GM21825 (cell line): Measurements from ENCODE around the gene FLAD1.
"Not testable (repeated sequence)": the region's sequence is repeated elsewhere in the genome, so short reads cannot be mapped to it uniquely, and the experiment has no call there.

Experiments
- ATAC-seq: cut with Tn5 transposase; IDR thresholded peaks from one replicate; pipeline ENCODE4 v1.9.1; 2021; ENCODE audit warnings: mild to moderate bottlenecking, moderate library complexity; ENCODE audit not compliant: unreplicated experiment

The FLAD1 gene

DNA sequence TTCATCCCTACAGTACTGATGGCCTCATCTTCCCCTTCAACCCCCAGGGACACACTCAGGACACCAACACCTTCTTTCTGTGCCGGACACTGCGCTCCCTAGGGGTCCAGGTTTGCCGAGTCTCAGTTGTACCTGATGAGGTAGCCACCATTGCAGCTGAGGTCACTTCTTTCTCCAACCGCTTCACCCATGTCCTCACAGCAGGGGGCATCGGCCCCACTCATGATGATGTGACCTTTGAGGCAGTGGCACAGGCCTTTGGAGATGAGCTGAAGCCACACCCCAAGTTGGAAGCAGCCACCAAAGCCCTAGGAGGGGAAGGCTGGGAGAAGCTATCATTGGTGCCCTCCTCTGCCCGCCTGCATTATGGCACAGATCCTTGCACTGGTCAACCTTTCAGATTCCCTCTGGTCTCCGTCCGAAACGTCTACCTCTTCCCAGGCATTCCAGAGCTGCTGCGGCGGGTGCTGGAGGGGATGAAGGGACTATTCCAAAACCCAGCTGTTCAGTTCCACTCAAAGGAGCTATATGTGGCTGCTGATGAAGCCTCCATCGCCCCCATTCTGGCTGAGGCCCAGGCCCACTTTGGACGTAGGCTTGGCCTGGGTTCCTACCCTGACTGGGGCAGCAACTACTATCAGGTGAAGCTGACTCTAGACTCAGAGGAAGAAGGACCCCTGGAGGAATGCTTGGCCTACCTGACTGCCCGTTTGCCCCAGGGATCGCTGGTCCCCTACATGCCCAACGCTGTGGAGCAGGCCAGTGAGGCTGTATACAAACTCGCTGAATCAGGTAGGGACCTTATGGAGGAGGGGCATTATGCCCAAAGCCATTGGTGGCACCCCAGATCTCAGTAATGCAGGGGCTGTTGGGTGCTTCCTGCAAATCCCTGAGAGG lies 5.2 kb downstream of the FLAD1 start:
- ATAC-seq: no peak

DNA sequence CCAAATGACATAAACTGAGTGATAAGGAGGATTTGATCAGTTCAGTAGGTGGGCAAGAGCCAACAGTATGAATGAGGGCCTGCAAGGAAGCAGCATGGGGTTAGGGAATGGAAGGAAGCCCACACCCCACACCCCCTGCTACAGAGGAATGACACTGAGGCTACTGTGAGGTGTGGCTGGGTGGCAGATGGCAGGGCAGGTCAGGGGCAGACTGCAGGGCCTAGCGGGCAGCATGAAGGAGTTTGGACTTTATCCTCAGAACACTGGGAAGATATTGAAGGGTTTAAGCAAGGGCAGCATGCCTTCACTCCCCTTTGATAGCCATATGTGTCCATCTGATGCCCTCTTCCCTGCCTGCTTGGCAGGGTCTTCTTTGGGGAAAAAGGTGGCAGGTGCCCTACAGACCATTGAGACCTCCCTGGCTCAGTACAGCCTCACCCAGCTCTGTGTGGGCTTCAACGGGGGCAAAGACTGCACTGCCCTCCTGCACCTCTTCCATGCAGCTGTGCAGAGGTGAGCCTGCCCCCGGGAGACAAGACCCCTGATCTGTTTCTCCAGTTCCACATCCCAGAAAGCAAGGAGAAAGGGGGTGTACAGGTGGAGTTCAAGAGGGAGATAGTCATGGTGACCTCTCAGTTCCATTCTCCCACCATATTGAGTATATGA lies 6.2 kb downstream of the FLAD1 start:
- no peak for ATAC-seq

DNA sequence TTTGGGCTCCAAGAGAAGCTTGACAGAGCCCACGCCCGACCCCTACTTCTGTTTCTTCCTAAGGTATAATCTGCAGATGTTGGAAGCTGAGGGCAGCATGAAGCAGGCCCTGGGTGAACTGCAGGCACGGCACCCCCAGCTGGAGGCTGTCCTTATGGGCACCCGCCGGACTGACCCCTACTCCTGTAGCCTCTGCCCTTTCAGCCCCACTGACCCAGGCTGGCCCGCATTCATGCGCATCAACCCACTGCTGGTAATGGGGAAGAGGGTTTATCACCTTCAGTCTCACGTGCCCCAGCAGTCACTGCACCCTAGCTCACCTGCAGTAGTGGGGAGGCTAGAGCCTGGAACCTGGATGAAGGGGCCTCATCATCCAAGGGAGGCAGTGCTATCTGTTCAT lies 7.1 kb downstream of the FLAD1 start:
- ATAC-seq: no peak

DNA sequence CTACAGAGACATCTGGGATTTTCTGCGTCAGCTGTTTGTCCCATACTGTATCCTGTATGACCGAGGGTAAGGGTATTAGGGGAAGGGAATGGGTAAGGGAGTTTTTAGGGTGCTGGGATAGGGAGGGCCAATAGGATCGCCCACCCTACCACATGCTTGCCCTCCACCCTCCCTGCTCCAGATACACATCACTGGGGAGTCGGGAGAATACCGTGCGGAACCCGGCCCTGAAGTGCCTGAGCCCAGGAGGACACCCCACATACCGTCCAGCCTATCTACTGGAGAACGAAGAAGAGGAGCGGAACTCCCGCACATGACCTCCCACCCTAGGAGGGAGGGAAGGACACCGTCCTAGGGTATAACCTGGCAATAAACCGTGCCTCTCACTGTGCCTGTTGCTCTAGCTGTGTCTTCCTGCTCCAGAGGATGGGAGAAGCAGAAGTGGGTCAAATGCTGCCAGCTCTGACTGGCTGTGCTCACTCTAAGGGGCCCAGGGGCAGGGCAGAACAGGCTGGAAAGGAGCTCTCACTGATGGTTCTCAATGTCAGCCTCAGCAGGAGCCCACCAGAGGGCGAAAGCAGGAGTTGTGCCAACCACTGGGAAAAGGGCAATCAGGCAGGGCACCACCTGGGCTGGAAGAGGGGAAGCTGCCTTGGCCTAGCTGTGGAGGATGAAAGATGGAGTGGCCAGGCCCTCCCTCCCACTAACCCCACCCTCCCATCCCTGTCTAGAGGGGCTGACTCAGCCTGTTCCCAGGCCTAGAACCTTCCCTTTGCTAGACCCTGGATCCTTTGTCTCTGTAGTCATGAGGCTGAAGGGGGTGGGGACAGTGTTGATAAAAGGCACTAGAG lies 9.8 kb downstream of the FLAD1 start:
- no peak for ATAC-seq

DNA sequence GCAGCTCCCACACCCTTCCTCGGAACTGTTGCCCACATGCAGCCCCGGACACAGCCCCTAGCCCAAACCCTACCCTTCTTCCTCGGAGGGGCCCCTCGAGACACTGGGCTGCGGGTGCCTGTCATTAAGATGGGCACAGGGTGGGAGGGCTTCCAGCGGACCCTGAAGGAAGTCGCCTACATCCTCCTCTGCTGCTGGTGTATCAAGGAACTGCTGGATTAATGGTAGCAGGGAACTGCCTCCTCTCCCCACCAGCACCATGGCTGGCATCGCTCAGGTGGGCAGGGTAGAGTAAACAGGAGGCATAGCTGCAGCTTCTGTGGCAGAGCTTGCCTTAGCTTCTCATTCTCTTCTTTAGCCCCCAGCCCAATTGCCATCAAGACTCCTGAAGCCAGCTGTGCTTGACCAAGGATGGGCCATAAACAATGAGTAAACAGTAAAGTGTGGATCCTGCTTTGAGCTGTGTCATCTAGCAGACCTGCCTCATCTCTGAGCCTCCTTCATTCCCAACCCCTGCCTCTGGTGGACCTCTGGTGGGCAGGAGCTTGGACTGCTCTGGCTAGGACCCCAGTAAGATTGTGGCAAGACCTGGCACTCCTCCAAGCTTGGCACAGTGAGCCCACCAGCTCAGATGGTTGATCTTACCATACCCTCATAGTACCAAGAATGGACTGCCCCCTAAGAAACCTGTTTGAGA lies 10.6 kb downstream of the FLAD1 start, which contains the start of gene LENEP:
LENEP (plus strand) TSS at position 15 of the 697 bp plus-strand sequence; CDS start at position 37, 22 bp downstream.
- ATAC-seq: no peak

DNA sequence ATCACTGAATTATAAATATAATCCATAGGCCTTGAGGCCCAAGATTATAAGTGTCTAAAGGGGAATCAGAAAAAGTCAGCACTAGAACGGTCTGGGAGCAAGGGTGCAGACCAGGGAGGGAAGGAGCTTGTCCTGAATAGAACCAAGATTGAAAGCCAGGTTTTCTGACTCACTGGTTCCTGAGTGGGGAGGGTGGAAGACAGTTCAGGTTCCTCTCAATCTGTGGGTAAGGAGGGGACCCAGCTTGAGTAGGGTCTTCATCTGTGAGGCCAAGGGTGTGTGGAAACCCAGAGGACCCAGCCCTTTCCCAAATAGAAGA lies 11.1 kb downstream of the FLAD1 start:
- no peak for ATAC-seq

DNA sequence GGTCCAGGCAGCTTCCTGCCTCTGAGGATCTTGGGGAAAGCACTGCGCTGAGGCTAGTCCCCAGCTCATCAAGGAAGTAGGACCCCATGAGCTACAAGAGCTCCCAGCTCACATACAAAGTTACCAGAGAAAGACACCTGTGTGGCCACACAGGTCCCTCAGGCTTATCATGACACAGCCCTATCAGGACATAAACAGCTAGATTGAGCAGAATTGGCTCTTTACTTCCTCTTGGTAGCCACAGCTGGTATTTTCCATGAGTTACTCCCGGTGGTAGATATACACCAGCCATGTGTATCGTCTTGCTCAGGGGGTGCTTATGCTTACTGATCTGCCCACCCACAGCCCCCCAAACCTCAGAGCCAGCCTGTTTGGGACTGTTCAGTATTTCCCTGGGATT lies 11.4 kb downstream of the FLAD1 start:
- no peak for ATAC-seq

DNA sequence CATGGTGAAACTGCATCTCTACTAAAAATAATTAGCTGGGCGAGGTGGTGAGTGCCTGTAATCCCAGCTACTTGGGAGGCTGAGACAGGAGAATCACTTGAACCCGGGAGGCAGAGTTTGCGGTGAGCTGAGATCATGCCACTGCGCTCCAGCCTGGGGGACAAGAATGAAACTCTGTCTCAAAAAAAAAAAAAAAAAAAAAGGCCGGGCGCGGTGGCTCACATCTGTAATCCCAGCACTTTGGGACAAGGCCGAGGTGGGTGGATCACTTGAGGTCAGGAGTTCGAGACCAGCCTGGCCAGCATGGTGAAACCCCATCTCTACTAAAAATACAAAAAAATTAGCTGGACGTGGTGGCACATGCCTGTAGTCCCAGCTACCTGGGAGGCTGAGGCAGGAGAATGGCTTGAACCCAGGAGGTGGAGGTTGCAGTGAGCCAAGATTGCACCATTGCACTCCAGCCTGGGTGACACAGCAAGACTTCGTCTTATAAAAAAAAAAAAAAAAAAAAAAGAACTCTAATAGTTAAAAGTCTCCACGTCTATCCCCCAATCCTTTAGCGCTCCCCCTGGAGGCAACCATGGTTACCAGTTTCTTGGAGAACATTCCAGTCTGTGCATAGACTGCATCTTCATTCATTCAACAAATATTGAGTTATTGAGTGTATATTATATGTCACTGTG lies 12.3 kb downstream of the FLAD1 start:
- ATAC-seq: not testable (repeated sequence)

DNA sequence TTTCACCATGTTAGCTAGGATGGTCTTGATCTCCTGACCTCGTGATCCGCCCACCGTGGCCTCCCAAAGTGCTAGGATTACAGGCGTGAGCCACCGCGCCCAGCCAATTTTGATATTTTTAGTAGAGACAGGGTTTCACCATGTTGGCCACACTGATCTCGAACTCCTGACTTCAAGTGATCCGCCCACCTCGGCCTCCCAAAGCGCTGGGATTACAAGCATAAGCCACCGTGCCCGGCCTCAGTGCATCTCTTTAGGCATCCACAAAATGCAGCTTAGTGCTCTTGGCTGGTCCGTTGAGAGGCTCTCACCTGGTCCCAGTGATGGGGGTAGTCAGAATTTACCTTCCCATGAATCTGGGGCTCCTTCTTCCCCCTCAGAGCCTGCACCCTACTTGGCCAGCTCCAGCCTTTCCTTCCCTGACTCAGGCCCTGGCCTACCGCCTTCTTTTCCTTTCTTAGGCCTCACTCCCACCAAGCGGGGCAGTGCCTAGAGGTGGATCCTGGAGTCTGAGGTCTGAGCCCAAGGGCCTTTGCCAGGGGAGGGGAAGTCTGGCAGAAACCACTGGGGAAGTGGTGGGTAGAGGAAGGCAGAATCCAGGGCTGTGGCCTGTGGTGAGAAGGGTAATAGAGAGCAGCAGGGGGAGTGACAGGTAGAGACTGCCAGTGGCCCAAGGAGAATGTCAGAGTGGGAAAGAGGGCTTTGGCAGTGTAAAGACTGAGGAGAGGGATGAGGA lies 14.0 kb downstream of the FLAD1 start:
- no peak for ATAC-seq

DNA sequence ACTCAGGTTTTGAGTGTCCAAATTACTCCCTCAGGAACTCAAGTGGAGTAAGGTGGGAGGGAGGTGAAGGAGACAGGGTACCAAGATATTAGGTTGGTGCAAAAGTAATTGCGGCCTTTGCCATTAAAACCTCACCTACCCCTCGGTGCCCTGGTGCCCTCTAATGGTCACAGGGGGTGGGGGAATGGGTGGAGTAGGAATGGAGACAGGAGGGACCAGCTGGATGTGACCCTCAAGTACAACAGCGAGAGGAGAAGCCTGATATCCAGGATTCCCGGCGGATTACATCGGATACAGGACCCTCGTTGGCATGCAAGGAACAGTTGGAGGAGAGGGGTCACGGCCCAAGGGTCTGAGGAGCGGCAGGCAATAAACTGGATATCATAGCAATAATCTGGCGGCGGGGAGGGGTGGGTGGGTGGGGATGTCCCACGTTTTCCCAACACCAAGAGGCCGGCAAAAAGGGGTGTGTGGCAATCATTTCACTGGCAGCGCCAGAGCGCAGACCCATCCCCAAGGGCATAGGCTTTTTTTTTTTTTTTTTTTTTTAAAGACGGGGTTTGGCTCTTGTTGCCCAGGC lies 15.1 kb downstream of the FLAD1 start:
- ATAC-seq: no peak

DNA sequence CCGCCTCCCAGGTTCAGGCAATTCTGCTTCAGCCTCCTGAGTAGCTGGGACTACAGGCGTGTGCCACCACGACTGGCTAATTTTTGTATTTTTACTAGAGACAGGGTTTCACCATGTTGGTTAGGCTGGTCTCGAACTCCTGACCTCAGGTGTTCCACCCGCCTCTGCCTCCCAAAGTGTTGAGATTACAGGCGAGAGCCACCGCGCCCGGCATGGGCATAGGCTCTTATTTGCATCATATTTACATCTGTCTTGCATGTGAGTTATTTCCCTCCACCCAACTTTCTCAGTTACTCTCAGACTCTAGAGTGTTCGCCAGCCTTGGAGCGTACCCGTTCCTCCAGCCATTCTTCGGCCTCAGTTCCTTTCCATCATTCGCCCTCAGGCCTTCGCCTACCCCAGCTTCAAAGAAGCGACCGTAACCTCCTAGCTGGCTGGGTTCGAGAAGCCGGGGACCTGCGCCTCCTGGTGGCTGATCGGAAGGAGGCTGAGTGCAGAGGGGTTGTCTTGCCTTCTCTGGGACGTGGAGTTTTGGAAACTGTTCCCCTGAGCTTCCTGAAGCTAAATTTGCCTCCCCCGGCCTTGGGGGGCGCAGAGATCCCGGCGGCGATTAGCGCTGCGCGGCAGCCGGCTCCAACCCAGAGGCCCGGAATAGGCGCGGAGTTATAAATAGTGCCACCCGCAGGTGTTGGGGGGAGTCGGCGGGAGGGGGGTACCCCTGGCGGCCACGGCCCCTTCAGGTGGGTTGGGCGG lies 15.8 kb downstream of the FLAD1 start:
- ATAC-seq: no peak

DNA sequence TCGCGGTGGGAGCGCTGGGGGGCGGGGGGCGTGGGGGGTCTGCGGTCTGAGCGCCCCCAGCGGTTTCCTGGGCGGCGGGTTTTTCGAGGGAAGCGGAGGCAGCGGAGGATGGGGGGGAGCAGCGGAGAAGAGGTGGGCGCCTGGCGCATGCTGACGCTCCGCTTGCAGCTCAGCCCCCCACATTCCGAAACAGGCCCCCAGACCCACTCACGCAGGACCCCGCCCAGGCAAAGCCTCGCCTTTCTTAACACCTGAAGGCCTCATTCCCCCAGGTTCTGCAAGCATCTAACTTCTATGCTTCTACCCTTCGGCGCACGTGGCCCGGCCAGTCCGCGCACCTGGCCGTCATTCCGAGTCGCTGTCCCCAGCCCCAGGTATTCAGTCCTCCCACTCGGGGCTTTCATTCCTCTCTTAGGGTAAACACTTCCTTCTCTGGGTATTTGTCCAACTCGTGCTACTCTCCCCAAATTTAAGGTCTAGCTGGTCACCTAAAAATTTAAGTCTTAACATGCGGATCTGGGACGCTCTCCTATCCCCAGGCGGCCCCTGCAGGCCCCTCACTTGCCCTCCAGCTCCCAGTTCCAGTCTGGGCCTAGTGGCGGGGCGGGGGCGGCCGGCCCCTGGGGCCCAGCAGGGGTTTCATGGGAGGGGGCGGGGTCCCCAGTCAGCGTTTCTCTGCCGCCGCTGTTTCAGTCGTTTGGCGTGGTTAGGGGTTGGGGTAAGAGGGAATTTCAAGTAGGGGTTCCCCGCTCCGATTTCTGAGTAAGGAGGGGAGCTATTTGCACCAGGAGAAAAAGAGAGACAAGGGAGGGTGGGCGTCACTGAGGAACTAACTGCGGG lies 16.6 kb downstream of the FLAD1 start:
- no peak for ATAC-seq

DNA sequence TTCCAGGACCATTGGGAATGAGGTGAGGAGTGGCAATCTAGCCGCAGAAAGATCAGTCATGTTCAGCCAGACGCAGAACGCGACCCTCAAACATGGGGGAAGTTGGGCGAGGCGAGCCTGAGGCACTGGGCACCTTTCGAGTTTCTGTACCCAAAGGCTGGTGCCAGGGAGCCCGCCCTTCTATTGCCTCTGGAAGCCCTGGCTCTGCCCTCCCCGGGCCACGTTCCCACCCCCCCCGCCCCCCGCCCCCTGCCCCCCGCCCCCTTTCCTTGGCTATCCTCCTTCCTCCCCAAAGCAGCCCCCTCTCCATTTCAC lies 17.2 kb downstream of the FLAD1 start:
- no peak for ATAC-seq

DNA sequence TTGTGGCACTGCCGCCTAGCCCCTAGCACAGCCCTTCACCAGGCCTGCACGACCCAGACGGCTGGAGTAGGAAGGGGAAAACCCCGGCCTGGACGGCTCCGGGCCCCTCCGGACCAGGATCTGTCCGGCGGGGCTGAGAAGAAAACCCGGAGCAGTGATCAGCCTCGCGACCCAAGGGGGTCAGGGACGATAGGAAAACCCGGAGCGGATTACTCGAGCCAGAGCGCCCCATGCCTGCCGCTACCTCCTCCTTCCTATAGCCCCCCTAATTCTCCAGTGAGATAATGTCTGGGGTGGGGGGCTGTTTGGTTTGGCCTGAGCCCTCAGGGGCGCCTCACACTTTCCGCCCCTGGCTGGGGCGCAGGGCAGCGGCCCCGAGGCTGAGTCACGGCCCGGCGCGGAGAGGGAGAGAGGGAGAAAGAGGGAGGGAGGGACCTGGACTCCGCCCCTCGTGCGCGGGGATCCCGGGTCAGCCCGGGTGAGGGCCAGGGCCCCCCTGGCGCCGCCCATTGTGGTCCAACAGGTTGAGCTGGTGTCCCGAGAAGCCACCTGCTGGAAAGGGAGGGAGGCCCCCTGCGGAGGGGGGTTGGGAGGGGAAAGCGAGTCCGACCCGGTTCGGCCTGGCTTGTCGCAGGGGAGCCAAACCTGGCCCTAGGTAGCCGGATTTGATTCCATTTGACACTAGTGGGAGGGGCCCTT lies 17.7 kb downstream of the FLAD1 start:
- ATAC-seq: peak; percentile 35

DNA sequence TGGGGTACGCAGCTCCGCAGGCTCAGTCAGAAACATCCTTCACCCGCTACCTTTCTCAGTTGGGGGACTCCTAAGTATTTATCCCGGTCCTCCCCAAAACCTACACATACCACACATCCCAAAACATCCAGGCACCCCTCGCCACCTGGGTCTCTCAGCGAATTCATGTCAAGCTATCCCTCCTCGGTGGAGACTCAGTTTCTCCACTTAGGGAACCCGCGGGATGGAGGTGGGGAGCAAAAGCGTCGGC lies 18.2 kb downstream of the FLAD1 start:
- ATAC-seq: no peak

DNA sequence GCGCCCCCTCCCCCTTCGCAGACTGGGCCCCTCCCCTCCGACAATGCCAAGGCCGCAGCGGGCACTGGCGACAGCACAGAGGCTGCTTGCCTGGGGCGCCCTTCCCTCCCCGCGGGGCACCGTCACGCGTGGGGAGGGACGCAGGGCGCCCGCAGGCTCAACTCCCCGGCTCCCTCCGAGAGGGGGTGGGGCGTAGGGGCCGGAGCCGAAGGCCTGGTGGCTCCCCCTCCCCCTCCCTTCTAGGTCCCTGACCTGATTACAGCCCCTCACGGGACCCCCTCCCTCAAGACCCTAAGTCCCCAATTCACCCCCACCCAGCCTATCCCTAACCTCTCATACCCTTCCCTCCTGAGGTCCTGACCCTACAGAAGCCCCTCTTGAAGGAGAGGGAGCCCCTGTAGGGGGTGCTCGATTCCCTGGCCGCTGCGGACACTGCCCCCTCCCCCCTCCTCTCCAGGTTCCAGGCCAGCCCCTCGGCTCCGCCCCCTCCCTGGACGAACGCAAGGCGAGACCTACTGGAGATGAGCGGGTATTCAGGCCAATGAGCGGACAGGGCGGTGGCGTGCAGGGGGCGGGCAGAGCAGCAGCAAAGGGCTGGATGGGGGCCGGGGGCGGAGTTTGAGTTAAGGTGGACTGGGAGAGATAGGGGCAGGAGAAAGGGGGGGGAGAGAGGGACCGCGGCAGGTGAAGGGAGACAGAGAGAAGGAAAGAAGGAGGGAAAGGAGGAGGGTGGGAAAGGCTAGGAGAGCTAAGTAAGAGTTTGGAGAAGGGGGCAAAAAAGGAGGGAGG lies 18.7 kb downstream of the FLAD1 start:
- peak; percentile 46 for ATAC-seq
